Glutamatergic neuron (in vitro differentiated cells): ENCODE data around the gene HLA-DOB. TPM values are rescaled to one million over a fixed set of nuclear protein-coding genes. Genes with fewer than 3 reads are reported as not detected.
A peak's percentile ranks its signal among the peaks of the same experiment; 100 is the strongest.

ENCODE experiments used
- DNase-seq: peaks from one replicate; pipeline ENCODE4 v3.0.0; 2022
- H3K27ac Mint-ChIP-seq: one replicate; pipeline ENCODE4 v1.8.0; 2020; ENCODE audit warnings: mild to moderate bottlenecking, mixed read lengths, inconsistent platforms; ENCODE audit not compliant: unreplicated experiment
- H3K27me3 Mint-ChIP-seq: one replicate; pipeline ENCODE4 v1.8.0; 2020; ENCODE audit warnings: mild to moderate bottlenecking, moderate library complexity, mixed read lengths, inconsistent platforms; ENCODE audit not compliant: unreplicated experiment
- H3K36me3 Mint-ChIP-seq: one replicate; pipeline ENCODE4 v1.8.0; 2020; ENCODE audit warnings: mild to moderate bottlenecking, mixed read lengths, inconsistent platforms; ENCODE audit not compliant: unreplicated experiment
- H3K4me1 Mint-ChIP-seq: one replicate; pipeline ENCODE4 v1.8.0; 2020; ENCODE audit warnings: mild to moderate bottlenecking, low read depth, mixed read lengths, inconsistent platforms; ENCODE audit not compliant: unreplicated experiment
- H3K4me3 Mint-ChIP-seq: one replicate; pipeline ENCODE4 v1.8.0; 2020; ENCODE audit warnings: mild to moderate bottlenecking, mixed read lengths, inconsistent platforms; ENCODE audit not compliant: unreplicated experiment
- H3K9me3 Mint-ChIP-seq: one replicate; pipeline ENCODE4 v1.8.0; 2020; ENCODE audit warnings: mild to moderate bottlenecking, moderate library complexity, mixed read lengths, inconsistent platforms; ENCODE audit not compliant: unreplicated experiment
- total RNA-seq: library from RNA; stranded (reverse); fragmentation: NEBNext Ultra II Directional; extraction: Animal tissue kit (Norgen Biotek cat#: 25700); gene quantifications from one replicate; pipeline ENCODE4 v1.2.1, GENCODE V29; 2021; ENCODE audit not compliant: unreplicated experiment
- TF ChIP-seq, protein P1 (sequence below): fragments of 200-600 bp; sonication (generic); IDR thresholded peaks from one replicate; pipeline ENCODE4 v1.5.0; 2021; ENCODE audit not compliant: partially characterized antibody, unreplicated experiment

HLA-DOB gene
- total RNA-seq, 1 donor from 2014 or later: not detected

DNA sequence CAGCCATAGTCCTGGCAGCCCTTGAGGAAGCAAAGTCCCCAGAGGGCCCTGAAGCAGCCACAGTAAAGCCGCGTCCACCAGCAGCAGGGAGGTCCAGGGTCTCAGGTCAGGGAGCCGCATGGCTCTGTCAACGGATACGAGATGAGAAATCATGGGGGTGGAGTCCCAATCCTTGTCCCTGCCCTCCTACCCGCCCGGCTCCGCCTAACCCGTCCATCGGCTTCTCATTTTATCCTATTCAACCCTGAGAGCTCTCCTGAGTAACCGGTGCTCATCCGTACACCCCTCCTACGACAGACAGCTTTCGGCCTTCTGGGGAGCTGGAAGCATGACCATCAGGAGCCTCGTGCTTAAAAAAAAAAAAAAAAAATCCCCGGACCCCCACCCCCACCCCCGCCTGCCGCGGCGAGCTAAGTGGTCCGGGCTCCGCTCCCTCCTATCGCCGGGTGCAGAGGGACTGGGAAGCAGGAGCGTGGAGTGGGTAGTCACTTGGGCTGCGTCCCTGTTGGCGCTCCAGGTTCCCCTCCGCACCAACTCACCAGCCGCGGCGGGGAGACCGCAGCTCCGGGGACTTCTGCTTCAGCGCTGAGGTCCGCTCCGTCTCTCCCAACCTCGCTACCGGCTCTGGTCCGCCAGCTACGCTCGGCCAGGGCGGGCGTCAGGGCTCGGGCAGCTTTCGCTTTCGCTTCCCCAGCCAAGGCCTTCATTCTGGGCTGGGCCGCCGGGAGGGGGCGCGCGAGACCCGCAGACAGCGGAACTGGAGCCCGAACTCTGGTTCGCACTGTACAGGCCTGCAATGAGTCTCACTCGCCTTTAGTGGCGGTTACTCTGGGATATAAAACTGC lies 21.5 kb upstream of the HLA-DOB start, which contains the start of gene TAP2:
Gene TAP2, minus strand, starts transcription at position 626 of the 845 bp plus-strand sequence. Its CDS starts 506 bp downstream, at position 120.
- H3K4me3 Mint-ChIP-seq: peak within 1 kb of the TSS; percentile 80
- peaks cover 3% of the 10 kb centered on the region for H3K9me3 Mint-ChIP-seq
- H3K27me3 Mint-ChIP-seq: peaks cover 3% of the 10 kb centered on the region
- no peaks in the 10 kb centered on the region for H3K36me3 Mint-ChIP-seq
- TF ChIP-seq, protein P1, sequence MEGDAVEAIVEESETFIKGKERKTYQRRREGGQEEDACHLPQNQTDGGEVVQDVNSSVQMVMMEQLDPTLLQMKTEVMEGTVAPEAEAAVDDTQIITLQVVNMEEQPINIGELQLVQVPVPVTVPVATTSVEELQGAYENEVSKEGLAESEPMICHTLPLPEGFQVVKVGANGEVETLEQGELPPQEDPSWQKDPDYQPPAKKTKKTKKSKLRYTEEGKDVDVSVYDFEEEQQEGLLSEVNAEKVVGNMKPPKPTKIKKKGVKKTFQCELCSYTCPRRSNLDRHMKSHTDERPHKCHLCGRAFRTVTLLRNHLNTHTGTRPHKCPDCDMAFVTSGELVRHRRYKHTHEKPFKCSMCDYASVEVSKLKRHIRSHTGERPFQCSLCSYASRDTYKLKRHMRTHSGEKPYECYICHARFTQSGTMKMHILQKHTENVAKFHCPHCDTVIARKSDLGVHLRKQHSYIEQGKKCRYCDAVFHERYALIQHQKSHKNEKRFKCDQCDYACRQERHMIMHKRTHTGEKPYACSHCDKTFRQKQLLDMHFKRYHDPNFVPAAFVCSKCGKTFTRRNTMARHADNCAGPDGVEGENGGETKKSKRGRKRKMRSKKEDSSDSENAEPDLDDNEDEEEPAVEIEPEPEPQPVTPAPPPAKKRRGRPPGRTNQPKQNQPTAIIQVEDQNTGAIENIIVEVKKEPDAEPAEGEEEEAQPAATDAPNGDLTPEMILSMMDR: peak; percentile 84
- no peaks in the 10 kb centered on the region for H3K4me1 Mint-ChIP-seq
- peak; percentile 99 for DNase-seq
- no peak within 1 kb of the TSS for H3K27ac Mint-ChIP-seq

- no peaks in the 10 kb centered on the region for H3K36me3 Mint-ChIP-seq
- H3K27me3 Mint-ChIP-seq: no peaks in the 10 kb centered on the region
- no peak for DNase-seq
- H3K27ac Mint-ChIP-seq: no peak overlapping the region
- TF ChIP-seq, protein P1: no peak
- H3K9me3 Mint-ChIP-seq: no peaks in the 10 kb centered on the region
- no peaks in the 10 kb centered on the region for H3K4me1 Mint-ChIP-seq
- H3K4me3 Mint-ChIP-seq: peak overlapping the region; percentile 80
These were observed 20.9 kb upstream of the HLA-DOB start for GRCh38 chr6:32837651-32838113.

GRCh38 chr6:32836873-32837272 lies 20.1 kb upstream of the HLA-DOB start:
- Mint-ChIP-seq H3K27ac (no peak overlapping the region), H3K36me3 (no peaks in the 10 kb centered on the region)

GRCh38 chr6:32835167-32835893 lies 18.5 kb upstream of the HLA-DOB start:
- TF ChIP-seq, protein P1: no peak
- no peaks in the 10 kb centered on the region for H3K4me1 Mint-ChIP-seq
- no peak overlapping the region for H3K4me3 Mint-ChIP-seq
- H3K36me3 Mint-ChIP-seq: no peaks in the 10 kb centered on the region
- DNase-seq: no peak
- no peaks in the 10 kb centered on the region for H3K27me3 Mint-ChIP-seq
- H3K27ac Mint-ChIP-seq: no peak overlapping the region
- no peaks in the 10 kb centered on the region for H3K9me3 Mint-ChIP-seq

More at GRCh38 chr6:32836873-32837272, 20.1 kb upstream of the HLA-DOB start:
- Mint-ChIP-seq H3K27me3 (no peaks in the 10 kb centered on the region), H3K4me3 (peak overlapping the region; percentile 80), H3K9me3 (no peaks in the 10 kb centered on the region), H3K4me1 (no peaks in the 10 kb centered on the region)
- TF ChIP-seq, protein P1: no peak
- DNase-seq: no peak
